ENCODE data around the gene RBM12. TPM values are rescaled to one million over a fixed set of nuclear protein-coding genes. Genes with fewer than 3 reads are reported as not detected.
"Not testable (repeated sequence)": the region's sequence is repeated elsewhere in the genome, so short reads cannot be mapped to it uniquely, and the experiment has no call there.

RBM12 gene, protein sequence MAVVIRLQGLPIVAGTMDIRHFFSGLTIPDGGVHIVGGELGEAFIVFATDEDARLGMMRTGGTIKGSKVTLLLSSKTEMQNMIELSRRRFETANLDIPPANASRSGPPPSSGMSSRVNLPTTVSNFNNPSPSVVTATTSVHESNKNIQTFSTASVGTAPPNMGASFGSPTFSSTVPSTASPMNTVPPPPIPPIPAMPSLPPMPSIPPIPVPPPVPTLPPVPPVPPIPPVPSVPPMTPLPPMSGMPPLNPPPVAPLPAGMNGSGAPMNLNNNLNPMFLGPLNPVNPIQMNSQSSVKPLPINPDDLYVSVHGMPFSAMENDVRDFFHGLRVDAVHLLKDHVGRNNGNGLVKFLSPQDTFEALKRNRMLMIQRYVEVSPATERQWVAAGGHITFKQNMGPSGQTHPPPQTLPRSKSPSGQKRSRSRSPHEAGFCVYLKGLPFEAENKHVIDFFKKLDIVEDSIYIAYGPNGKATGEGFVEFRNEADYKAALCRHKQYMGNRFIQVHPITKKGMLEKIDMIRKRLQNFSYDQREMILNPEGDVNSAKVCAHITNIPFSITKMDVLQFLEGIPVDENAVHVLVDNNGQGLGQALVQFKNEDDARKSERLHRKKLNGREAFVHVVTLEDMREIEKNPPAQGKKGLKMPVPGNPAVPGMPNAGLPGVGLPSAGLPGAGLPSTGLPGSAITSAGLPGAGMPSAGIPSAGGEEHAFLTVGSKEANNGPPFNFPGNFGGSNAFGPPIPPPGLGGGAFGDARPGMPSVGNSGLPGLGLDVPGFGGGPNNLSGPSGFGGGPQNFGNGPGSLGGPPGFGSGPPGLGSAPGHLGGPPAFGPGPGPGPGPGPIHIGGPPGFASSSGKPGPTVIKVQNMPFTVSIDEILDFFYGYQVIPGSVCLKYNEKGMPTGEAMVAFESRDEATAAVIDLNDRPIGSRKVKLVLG
- 42.9 and 54.6 TPM in 2 replicates for total RNA-seq (2014; rRNA removed; shearing (Covaris generic); ENCODE audit: low replicate concordance)

DNA sequence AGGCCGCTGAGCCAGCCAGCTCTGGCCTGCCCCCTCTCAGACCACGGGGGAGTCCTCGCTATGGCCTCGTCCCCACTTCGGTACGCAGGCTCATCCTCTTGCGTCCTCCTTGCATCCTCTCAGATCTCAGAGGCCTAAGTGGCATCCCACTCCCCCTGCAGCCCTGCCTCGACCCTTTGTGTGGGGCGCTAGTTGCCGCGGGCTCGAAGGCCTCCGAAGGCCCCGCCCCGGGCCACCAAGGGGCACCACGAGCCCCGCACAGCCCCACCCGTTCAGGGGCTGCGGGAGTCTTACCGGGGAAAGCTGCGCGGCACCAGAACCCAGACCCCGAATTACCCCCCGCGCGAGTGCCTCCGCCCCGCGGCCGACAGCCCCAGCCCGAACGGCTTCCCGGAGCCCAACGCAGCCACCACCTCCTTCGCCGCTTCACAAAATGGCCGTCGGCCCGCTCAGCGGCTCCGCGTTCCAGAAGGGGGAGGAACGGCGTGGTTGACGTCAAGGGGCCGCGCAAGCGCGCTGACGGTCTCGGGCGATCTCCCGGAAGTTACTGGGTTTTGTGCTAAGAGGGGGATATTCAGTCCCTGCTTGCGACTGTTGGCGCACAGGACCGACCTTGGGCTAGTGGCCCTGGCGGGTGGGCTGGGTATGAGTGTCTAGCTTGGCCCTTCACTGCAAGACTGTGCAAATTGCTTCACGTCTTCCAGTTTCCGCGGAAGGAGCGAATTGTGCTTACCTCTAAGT is at the start of gene RBM12, which contains the start of gene CPNE1:
RBM12 (minus strand) TSS at position 435 of the 741 bp plus-strand sequence. CDS start 9,578 bp downstream, outside the sequence.
CPNE1 (minus strand) TSS at position 435 of the 741 bp plus-strand sequence. CDS start 31,977 bp downstream, outside the sequence.
- H3K9me3 ChIP-seq, result no peaks in the 10 kb centered on the region
- no peaks in the 10 kb centered on the region for H3K27me3 ChIP-seq
- H3K36me3 ChIP-seq, result peaks cover 35% of the 10 kb centered on the region
- H3K4me3 ChIP-seq, result peak within 1 kb of the TSS; percentile 85
- peak; percentile 93 for DNase-seq

DNA sequence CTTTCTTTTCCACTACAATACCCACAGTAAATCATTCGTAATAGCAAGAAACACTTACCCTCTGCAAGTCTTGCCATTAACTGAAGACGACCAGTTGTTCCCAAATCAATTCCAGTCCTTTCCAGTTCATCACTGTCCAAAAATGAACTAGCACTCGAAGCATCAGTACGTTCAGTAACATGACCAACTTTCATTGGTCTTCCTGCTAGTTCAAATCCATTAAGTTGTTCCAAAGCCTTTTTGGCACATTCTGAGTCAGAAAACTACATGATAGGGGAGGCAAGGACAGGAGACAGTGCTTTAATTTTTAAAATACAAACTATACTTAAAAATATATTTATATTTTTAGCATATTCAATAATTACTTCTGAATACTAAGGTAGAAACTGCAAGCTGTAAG is 49.4 kb upstream of the RBM12 start:
- H3K36me3 ChIP-seq, result peaks cover 97% of the 10 kb centered on the region
- H3K4me3 ChIP-seq, result no peak overlapping the region
- no peaks in the 10 kb centered on the region for H3K27me3 ChIP-seq

DNA sequence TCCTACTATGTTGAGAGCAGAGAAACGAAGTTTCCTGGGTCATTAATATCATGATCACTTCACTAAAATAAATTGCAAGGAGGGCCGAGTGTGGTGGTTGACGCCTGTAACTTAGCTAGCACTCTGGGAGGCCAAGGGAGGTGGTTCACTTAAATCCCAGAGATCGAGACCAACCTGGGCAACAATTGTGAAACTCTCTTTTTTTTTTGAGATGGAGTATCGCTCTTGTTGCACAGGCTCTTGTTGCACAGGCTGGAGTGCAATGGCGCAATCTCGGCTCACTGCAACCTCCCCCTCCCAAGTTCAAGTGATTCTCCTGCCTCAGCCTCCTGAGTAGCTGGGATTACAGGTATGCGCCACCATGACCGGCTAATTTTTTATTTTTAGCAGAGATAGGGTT is 48.4 kb upstream of the RBM12 start:
- not testable (repeated sequence) for H3K27me3 ChIP-seq, H3K4me3 ChIP-seq, H3K9me3 ChIP-seq, DNase-seq
- peaks cover 97% of the 10 kb centered on the region for H3K36me3 ChIP-seq

More for the DNA sequence above, 49.4 kb upstream of the RBM12 start:
- H3K9me3 ChIP-seq, result no peaks in the 10 kb centered on the region
- no peak for DNase-seq

DNA sequence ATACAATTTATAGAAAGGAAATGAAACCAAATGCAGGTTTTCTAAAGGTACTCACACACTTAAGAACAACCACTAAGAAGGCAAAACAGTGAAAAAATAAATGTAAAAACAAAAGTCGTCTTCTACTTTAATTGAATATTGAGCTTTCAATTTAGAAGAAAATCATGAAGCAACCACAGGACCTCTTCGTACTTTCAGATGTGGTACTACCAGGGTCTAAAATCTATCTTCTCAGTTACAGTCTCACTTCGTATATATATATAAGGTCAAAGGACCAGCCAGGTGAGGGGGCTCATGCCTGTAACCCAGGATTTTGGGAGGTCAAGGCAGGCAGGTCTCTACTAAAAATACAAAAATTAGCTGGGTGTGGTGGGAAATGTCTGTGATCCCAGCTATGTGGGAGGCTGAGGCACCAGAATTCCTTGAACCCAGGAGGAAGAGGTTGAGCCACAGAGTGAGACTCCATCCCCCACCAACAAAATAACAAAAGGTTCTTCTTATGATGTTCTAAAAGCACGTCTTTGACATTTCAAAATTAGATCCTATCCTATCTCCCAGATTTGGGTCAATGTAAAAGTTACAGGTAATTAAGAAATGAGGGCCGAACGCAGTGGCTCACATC is 47.0 kb upstream of the RBM12 start:
- Histone ChIP-seq H3K4me3 (no peak overlapping the region), H3K27me3 (no peaks in the 10 kb centered on the region), H3K9me3 (no peaks in the 10 kb centered on the region), H3K36me3 (peaks cover 96% of the 10 kb centered on the region)
- DNase-seq, result no peak

DNA sequence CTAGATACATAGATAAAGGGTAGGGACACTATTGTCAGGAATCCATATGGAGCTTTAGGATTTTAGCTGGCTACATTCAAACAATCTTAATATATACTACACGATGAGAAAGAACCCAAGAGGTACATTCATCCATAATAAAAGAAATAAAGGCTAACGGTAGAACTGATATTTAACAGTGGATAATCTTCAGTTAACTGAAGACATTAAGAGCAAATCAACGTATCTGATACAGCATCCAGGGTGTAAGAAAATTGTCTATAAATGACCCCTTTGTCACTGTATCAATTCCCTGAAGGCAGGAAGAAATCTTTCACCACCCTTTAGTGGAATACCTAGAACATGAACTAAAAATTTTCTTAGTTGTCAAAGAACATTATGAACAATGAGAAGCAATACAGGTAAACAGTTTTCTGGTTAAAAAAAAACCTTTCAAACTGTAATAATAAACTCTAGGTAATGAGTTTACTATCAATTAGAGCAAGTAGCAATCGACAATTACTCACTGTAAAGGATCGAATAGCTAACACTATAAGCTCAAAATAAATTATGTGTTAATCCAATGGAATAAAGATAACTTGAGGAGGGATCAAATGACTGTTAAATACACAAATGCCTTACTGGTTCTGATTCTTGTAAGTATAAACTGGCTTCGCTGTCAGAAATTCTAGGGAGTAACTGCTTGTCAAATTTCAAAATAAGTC is 46.3 kb upstream of the RBM12 start:
- no peaks in the 10 kb centered on the region for H3K9me3 ChIP-seq
- H3K36me3 ChIP-seq, result peaks cover 96% of the 10 kb centered on the region
- DNase-seq, result no peak
- H3K27me3 ChIP-seq, result no peaks in the 10 kb centered on the region
- no peak overlapping the region for H3K4me3 ChIP-seq

DNA sequence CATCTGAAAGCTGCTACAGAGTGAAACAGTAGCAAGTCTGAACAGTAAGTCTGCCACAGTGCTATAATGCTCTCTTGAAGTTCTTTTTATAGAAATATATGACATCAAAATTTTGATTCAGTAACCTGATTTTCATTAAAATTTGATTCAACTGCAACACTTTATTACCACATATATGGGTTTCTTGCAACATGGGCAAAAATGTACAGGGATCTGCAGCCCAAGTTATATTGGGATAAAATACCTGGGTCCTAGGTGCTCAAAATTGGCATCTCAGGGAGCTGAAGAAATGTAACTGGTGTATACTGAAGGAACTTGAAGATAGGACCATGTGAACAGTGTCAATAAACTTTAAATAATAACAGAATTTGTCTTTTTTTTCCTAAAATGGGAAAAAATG is 45.3 kb upstream of the RBM12 start:
- no peak for DNase-seq
- Histone ChIP-seq H3K36me3 (peaks cover 96% of the 10 kb centered on the region), H3K9me3 (no peaks in the 10 kb centered on the region), H3K27me3 (no peaks in the 10 kb centered on the region), H3K4me3 (no peak overlapping the region)

DNA sequence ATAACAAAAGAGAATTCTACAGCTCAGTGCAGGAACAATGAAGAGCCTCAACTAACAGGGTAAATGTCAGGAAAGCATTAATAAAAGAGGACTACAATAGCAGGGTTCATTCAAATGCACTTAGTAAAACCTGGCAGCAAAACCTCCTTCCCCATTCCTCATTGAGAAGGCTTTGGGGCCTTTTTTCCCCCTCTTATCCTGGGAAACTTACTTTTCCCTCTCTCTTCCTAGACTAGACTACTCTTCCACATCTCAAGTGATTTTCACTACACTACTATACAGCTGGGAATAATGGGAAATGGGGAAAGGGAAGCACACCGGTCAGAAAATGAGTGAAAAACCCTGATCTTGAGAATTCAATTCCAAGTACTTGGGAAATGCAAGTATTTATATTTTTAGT is 44.6 kb upstream of the RBM12 start:
- peaks cover 96% of the 10 kb centered on the region for H3K36me3 ChIP-seq
- no peak overlapping the region for H3K4me3 ChIP-seq
- DNase-seq, result no peak

DNA sequence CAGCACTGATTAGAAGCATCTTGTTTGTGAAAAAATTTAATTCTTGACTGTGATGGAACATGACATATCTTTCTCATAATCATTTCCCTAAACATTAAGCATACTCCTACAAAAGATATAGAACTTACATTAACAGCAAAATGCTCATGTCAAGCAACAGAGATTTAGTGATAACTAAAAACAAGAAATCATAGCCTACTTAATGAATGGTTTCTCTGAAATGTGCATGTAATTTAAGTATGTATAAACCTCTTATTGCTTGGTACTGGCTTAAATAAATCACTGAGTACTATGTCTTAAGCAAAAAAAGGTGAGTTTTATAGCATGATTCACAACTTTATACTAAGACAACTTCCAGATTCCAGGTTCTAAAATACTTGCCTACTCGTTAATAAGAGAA is 43.8 kb upstream of the RBM12 start:
- Histone ChIP-seq H3K9me3 (no peaks in the 10 kb centered on the region), H3K4me3 (no peak overlapping the region), H3K36me3 (peaks cover 96% of the 10 kb centered on the region), H3K27me3 (no peaks in the 10 kb centered on the region)
- DNase-seq, result no peak

More for the DNA sequence above, 44.6 kb upstream of the RBM12 start:
- no peaks in the 10 kb centered on the region for H3K9me3 ChIP-seq
- no peaks in the 10 kb centered on the region for H3K27me3 ChIP-seq

DNA sequence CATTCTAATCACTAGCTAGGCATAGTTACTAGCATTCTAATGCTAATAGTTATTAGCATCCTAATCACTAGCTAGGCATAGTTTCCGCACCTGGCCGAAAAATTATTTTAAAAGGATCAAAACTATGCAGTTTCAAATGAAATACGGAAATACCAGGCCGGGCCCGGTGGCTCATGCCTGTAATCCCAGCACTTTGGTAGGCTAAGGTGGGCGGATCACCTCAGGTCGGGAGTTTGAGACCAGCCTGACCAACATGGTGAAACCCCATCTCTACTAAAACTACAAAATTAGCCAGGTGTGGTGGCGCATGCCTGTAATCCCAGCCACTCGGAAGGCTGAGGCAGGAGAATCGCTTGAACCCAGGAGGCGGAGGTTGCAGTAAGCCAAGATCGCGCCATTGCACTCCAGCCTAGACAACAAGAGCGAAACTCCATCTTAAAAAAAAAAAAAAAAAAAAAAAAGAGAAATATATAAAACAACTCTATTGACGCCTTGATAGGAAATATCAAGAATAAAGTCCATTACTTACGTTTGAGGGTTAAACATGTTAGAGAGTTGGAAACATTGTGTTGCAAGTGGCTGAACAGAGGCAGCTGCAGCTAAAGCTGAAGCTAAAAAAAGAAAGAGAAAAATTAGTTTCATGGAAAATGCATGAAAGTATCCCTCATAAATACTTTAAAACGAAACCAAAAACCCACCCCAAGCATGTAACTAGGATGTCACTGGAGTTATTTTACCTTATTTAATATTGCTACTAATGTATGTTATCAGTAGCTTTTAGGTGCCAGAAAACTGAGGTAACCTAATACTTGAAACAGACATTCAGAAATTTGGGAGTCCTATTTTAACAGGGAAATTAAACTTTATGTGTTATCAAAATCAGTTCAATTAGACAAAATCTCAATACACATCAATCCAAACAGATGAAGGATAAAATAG is 42.2 kb upstream of the RBM12 start:
- not testable (repeated sequence) for H3K9me3 ChIP-seq, DNase-seq, H3K27me3 ChIP-seq, H3K4me3 ChIP-seq
- peaks cover 99% of the 10 kb centered on the region for H3K36me3 ChIP-seq

DNA sequence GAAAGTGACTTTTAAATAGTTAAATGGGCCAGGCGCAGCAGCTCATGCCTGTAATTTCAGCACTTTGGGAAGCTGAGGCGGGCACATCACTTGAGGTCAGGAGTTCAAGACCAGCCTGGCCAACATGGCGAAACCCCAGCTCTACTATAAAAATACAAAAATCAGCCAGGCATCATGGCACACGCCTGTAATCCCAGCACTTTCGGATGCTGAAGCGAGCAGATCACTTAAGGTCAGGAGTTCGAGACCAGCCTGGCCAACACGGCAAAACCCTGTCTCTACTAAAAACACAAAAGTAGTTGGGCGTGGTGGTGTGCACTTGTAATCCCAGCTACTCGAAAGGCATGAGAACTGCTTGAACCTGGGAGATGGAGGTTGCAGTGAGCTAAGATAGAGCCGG is 41.2 kb upstream of the RBM12 start:
- not testable (repeated sequence) for H3K4me3 ChIP-seq, H3K9me3 ChIP-seq, H3K27me3 ChIP-seq, DNase-seq
- peaks cover 99% of the 10 kb centered on the region for H3K36me3 ChIP-seq

DNA sequence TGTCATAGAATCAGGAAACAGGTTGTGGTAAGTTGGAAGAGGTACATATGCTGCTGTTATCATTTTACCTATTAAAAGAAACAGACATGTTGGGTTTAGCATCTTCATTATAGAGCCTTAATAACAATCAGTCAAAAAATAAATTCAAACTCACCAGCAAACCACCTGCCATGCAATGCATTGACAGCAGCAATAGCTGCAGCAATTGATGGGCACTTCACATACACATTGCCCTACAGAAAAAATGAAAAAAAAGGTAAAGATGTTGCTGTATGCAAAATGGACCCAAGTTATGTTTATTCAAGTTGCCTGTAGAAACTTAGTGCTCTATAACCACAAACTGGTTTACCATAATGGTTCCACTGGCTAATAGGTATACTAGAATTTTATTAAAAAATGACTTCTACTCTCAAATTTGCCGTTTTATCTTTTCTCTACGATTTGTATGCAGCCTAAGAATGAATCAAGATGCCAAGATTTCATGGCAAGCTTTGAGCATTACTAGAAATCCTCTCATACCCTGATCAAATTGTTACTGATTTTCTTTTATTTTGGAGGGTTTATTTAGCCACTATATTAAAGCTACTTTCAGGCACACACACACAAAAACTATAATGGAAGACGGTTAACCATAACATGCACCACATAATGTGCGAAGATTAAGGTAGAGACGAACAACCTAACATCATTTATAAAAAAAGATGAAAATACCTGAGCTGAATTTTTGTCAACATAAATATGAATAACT is 40.0 kb upstream of the RBM12 start:
- Histone ChIP-seq H3K27me3 (no peaks in the 10 kb centered on the region), H3K36me3 (peaks cover 99% of the 10 kb centered on the region), H3K4me3 (no peak overlapping the region), H3K9me3 (no peaks in the 10 kb centered on the region)
- no peak for DNase-seq

DNA sequence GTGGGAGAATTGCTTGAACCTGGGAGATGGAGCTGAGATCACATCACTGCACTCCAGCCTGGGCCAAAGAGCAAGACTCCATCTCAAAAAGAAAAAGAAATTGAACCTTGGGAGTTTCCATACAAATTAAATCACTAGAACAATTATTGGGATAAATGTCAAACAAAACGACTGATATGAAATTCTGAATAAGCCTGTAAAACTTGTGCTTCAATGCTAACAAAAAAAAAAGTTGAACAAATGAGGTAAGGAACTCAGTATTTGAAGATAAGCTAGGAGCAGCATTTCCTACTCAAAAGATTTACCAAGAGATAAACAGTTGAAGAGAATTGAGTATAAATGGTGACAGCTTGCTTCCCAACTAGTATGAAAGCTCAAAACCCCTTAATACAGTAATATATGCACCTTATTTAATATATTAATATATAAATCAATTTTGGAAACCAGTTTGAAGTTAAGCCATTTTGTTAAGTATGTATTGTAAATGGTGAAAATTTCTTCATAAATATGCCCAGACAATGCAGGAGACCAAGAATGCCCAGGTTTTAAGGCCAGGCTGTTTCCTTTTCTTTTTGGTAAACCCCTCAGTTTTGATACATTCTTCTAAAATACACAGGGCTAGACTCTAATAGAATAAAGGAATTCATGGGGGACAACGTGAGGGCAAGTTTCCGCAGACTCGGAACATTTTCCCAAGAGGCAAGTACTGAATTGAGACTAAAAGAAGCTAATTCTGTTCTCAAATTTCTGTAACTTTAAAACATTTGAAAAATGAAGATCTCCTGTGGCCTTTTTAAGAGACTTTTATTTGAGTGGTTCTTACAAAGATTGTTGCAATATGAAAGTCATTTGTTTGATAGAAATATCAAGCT is 38.4 kb upstream of the RBM12 start:
- no peaks in the 10 kb centered on the region for H3K27me3 ChIP-seq
- no peak for DNase-seq
- H3K4me3 ChIP-seq, result no peak overlapping the region
- H3K36me3 ChIP-seq, result peaks cover 86% of the 10 kb centered on the region
- no peaks in the 10 kb centered on the region for H3K9me3 ChIP-seq

DNA sequence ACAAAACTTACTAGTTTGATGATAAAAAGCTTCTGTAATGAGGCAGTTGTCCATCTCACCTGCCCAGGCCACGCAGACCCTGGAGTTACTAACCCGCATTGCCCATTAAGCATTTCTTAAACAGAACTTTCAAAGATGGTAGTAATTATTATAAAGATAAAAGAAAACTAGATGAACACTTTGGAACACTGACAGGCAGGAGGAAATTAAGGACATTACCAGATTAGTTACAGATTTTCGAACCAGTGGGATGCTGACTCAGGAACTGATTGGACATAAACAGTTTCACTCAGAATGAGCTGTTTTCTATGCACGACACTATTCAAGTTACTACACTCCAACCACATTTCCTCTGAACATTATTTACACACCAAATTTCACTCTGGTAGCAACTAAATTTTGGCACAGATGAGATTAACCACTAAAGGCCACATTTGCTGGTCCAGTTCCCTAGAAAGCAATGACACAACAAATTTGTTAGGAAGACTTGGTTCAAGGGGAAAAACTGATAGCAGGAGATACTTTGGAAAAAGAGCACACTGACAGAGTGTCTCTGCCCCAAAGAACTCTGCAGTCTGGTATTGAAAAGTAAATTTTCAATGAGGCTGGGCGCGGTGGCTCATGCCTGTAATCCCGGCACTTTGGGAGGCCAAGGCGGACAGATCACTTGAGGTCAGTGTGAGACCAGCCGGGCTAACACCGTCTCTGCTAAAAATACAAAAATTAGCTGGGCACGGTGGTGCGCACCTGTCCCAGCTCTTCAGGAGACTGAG is 37.5 kb upstream of the RBM12 start:
- Histone ChIP-seq H3K4me3 (no peak overlapping the region), H3K27me3 (no peaks in the 10 kb centered on the region), H3K9me3 (no peaks in the 10 kb centered on the region), H3K36me3 (peaks cover 83% of the 10 kb centered on the region)
- DNase-seq, result no peak

Measured in MG63 (cell line).